ENCODE measurements around the gene SMTN.

The SMTN gene

GRCh38 chr22:31103899-31104694, 23.0 kb downstream of the SMTN start:
- TF ChIP-seq CTCF (IDR thresholded peaks at IDR 0.05; ENCODE audit: control insufficient read depth, extremely low read depth, insufficient read depth): no peak
- no peak overlapping the region for H3K4me3 ChIP-seq (ENCODE audit: low read depth, low read length)

GRCh38 chr22:31104869-31105268, 23.8 kb downstream of the SMTN start:
- no peak for DNase-seq (ENCODE audit: low read depth)
- TF ChIP-seq CTCF (IDR thresholded peaks at IDR 0.05; ENCODE audit: control insufficient read depth, extremely low read depth, insufficient read depth): no peak

More at GRCh38 chr22:31103899-31104694, 23.0 kb downstream of the SMTN start:
- DNase-seq (ENCODE audit: low read depth): no peak

GRCh38 chr22:31105282-31105929, 24.3 kb downstream of the SMTN start:
- no peak overlapping the region for H3K4me3 ChIP-seq (ENCODE audit: low read depth, low read length)
- no peak for DNase-seq (ENCODE audit: low read depth)
- no peak for TF ChIP-seq CTCF (IDR thresholded peaks at IDR 0.05; ENCODE audit: control insufficient read depth, extremely low read depth, insufficient read depth)

More at GRCh38 chr22:31104869-31105268, 23.8 kb downstream of the SMTN start:
- no peak overlapping the region for H3K4me3 ChIP-seq (ENCODE audit: low read depth, low read length)

GRCh38 chr22:31106001-31106571, 25.0 kb downstream of the SMTN start:
- peak overlapping the region; percentile 91 for H3K4me3 ChIP-seq (ENCODE audit: low read depth, low read length)
- DNase-seq (ENCODE audit: low read depth): no peak
- no peak for TF ChIP-seq CTCF (IDR thresholded peaks at IDR 0.05; ENCODE audit: control insufficient read depth, extremely low read depth, insufficient read depth)

- TF ChIP-seq CTCF (IDR thresholded peaks at IDR 0.05; ENCODE audit: control insufficient read depth, extremely low read depth, insufficient read depth): no peak
- no peak for DNase-seq (ENCODE audit: low read depth)
- H3K4me3 ChIP-seq (ENCODE audit: low read depth, low read length): peak overlapping the region; percentile 91
These were observed 25.6 kb downstream of the SMTN start for GRCh38 chr22:31106731-31107177.

- DNase-seq (ENCODE audit: low read depth): peak; percentile 95
- peak; percentile 96 for TF ChIP-seq CTCF (IDR thresholded peaks at IDR 0.05; ENCODE audit: control insufficient read depth, extremely low read depth, insufficient read depth)
- peak within 1 kb of the TSS; percentile 91 for H3K4me3 ChIP-seq (ENCODE audit: low read depth, low read length)
These were observed 26.2 kb downstream of the SMTN start, which contains the start of gene SELENOM for GRCh38 chr22:31107178-31107893. SELENOM (minus strand) TSS chr22:31107568; CDS start chr22:31107505, 63 bp downstream.
